DOHH2 (cell line): ENCODE measurements around the gene GOLGA8R.
"Not testable (repeated sequence)": the region's sequence is repeated elsewhere in the genome, so short reads cannot be mapped to it uniquely, and the experiment has no call there.

Experiments used
- H3F3A ChIP-seq: fragments of 200-600 bp; sonication (generic), shearing (Covaris generic); 2 replicates; pipeline ENCODE4 v1.6.0; 2016; ENCODE audit warnings: antibody characterized with exemption, mild to moderate bottlenecking; ENCODE audit not compliant: control insufficient read depth, insufficient read depth
- H3K27ac ChIP-seq: fragments of 200-600 bp; sonication (generic); 2 replicates; pipeline ENCODE4 v1.5.1; 2014; ENCODE audit warnings: low read depth, mild to moderate bottlenecking, low read length, moderate library complexity
- H3K27me3 ChIP-seq: fragments of 200-600 bp; sonication (generic); 2 replicates; pipeline ENCODE4 v1.6.1; 2014; ENCODE audit warnings: mild to moderate bottlenecking, low read length, mixed read lengths; ENCODE audit not compliant: control insufficient read depth
- H3K36me3 ChIP-seq: fragments of 200-600 bp; sonication (generic); 2 replicates; pipeline ENCODE4 v1.6.1; 2014; ENCODE audit warnings: mild to moderate bottlenecking, low read length, moderate library complexity, mixed read lengths; ENCODE audit not compliant: control insufficient read depth
- H3K4me1 ChIP-seq: fragments of 200-600 bp; sonication (generic); 2 replicates; pipeline ENCODE4 v1.6.1; 2014; ENCODE audit warnings: mild to moderate bottlenecking, low read length, mixed read lengths; ENCODE audit not compliant: control insufficient read depth
- H3K4me2 ChIP-seq: fragments of 200-600 bp; sonication (generic); 2 replicates; pipeline ENCODE4 v1.6.0; 2014; ENCODE audit warnings: mild to moderate bottlenecking, low read length, moderate library complexity
- H3K4me3 ChIP-seq: fragments of 200-600 bp; sonication (generic); 2 replicates; pipeline ENCODE4 v1.5.1; 2014; ENCODE audit warnings: mild to moderate bottlenecking, low read length, mixed read lengths
- H3K79me2 ChIP-seq: fragments of 200-600 bp; sonication (generic); 2 replicates; pipeline ENCODE4 v1.6.1; 2014; ENCODE audit warnings: mild to moderate bottlenecking, low read length, mixed read lengths; ENCODE audit not compliant: control insufficient read depth
- H3K9me2 ChIP-seq: fragments of 200-600 bp; sonication (generic); replicated peaks from 2 replicates; pipeline ENCODE4 v1.6.1; 2014; ENCODE audit warnings: mild to moderate bottlenecking, low read length, mixed read lengths; ENCODE audit not compliant: control insufficient read depth
- H3K9me3 ChIP-seq: fragments of 200-600 bp; sonication (generic); 2 replicates; pipeline ENCODE4 v1.6.1; 2014; ENCODE audit warnings: antibody characterized with exemption, low read length, mixed read lengths; ENCODE audit not compliant: control insufficient read depth, insufficient read depth
- H4K20me1 ChIP-seq: fragments of 200-600 bp; sonication (generic); 2 replicates; pipeline ENCODE4 v1.6.0; 2014; ENCODE audit warnings: low read depth, mild to moderate bottlenecking, antibody characterized with exemption, low read length, moderate library complexity; ENCODE audit not compliant: control insufficient read depth, insufficient read depth

Gene GOLGA8R

GRCh38 chr15:30368271-30368670 lies 45.8 kb downstream of the GOLGA8R start:
- H3K4me2 ChIP-seq, H3K27ac ChIP-seq, H3K27me3 ChIP-seq, H3K9me3 ChIP-seq, H3K4me1 ChIP-seq, H4K20me1 ChIP-seq, H3K36me3 ChIP-seq, H3F3A ChIP-seq, H3K79me2 ChIP-seq, H3K9me2 ChIP-seq, H3K4me3 ChIP-seq: not testable (repeated sequence)

- H3K4me2 ChIP-seq, H3K9me3 ChIP-seq, H3K9me2 ChIP-seq, H4K20me1 ChIP-seq, H3F3A ChIP-seq, H3K27ac ChIP-seq, H3K4me3 ChIP-seq, H3K79me2 ChIP-seq, H3K4me1 ChIP-seq, H3K36me3 ChIP-seq, H3K27me3 ChIP-seq: not testable (repeated sequence)
Observed at GRCh38 chr15:30367246-30367645, 46.8 kb downstream of the GOLGA8R start.

GRCh38 chr15:30361404-30361803 lies 52.7 kb downstream of the GOLGA8R start:
- H3K79me2 ChIP-seq, H3K4me3 ChIP-seq, H3K27me3 ChIP-seq, H4K20me1 ChIP-seq, H3K4me2 ChIP-seq, H3K4me1 ChIP-seq, H3K9me2 ChIP-seq, H3F3A ChIP-seq, H3K36me3 ChIP-seq, H3K9me3 ChIP-seq, H3K27ac ChIP-seq: not testable (repeated sequence)

GRCh38 chr15:30360990-30361389 lies 53.1 kb downstream of the GOLGA8R start:
- not testable (repeated sequence) for H3F3A ChIP-seq, H3K79me2 ChIP-seq, H3K9me2 ChIP-seq, H3K36me3 ChIP-seq, H4K20me1 ChIP-seq, H3K27ac ChIP-seq, H3K9me3 ChIP-seq, H3K4me1 ChIP-seq, H3K27me3 ChIP-seq, H3K4me3 ChIP-seq, H3K4me2 ChIP-seq

DNA sequence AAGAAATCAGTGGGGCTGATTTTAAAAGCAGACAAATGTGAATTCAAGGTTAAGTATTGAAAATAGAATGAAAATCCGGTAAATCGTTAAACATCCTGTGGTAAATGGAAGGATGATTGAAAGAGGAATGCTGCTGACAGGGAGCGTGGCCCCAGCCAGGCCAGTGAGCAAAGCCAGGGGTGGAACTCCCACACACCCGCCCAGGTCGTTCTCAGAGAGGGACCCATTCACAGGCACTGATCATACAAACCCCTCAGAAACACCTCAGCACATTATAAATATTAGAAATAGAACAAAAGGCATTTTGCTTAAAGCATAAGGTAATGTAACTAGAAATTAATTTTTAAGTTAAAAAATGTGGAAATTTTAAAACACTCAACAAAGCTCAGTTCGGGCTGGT lies 59.0 kb downstream of the GOLGA8R start:
- not testable (repeated sequence) for H3K36me3 ChIP-seq, H3K4me2 ChIP-seq, H3K79me2 ChIP-seq, H3K9me3 ChIP-seq, H3F3A ChIP-seq, H3K27me3 ChIP-seq, H3K4me1 ChIP-seq, H3K4me3 ChIP-seq, H3K9me2 ChIP-seq, H4K20me1 ChIP-seq, H3K27ac ChIP-seq
